Measurements from ENCODE around the gene SAG. TPM values are rescaled to one million over a fixed set of nuclear protein-coding genes. Genes with fewer than 3 reads are reported as not detected.
A peak's percentile ranks its signal among the peaks of the same experiment; 100 is the strongest.

The SAG gene
- total and polyA plus RNA-seq, 2 of the 13 experiments (the other 11 are each of a cell fraction or from before 2014, with no cell fraction given) = not detected

DNA sequence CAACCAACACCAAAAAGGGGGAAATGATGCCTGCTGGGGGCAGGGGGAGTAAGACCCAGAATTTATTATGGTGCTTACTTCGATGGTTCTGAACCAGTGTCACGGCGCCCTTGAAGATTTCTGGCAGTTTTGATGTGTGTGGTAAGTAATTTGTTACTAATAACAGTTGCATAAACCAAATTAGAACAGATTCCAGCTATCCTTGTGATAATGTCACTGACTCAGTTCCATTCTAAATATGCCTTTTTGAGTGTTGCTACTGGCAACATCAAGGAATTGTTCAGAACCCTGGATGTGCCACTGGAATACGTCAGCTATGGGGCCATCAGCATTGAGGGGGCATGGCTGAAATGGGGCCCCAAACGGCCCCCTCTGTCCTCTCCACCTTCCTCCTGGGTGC lies 11.6 kb downstream of the SAG start:
- 24% methylated on average over 5 of the region's 5 CpGs for WGBS (ENCODE audit: low lambda C conversion rate)
- in situ Hi-C loops (cut with HindIII; ENCODE audit: extremely low pct_ligation_motif_present, low pct_unique_long_range_greater_than_20kb) = loop anchor here (25.0 kb wide), 1 partner anchor 518 kb away; no protein-coding TSS in a partner anchor
- TF ChIP-seq DBP (CRISPR knock-in tag; IDR thresholded peaks at IDR 0.05; ENCODE audit: not compliant biosample characterization) (no peak), ELF1 (CRISPR knock-in tag; IDR thresholded peaks at IDR 0.05) (no peak), HOXD1 (CRISPR knock-in tag; IDR thresholded peaks at IDR 0.05) (no peak), LBX2 (CRISPR knock-in tag; IDR thresholded peaks at IDR 0.05; ENCODE audit: borderline replicate concordance) (no peak), ZNF562 (CRISPR knock-in tag; IDR thresholded peaks at IDR 0.05; ENCODE audit: borderline replicate concordance) (no peak), STAT5B (CRISPR knock-in tag; IDR thresholded peaks at IDR 0.05) (no peak), ZNF441 (CRISPR knock-in tag; IDR thresholded peaks at IDR 0.05; ENCODE audit: borderline replicate concordance) (no peak)
- BruUV-seq (replicated peaks) = no TSS peak
- H3K4me1 ChIP-seq (ENCODE audit: insufficient read depth, low read length) = peaks cover 13% of the 10 kb centered on the region
- H3K4me2 ChIP-seq (ENCODE audit: low read depth, low read length) = no peak overlapping the region
- ChIA-PET CTCF (ENCODE audit: low intra/inter-chr PET ratio, low total read pairs) (no interaction called here), POLR2A (no interaction called here)
- H3K4me3 ChIP-seq (replicated peaks in 1 of 3; ENCODE audit: insufficient read depth in 1 of 3, low read depth in 2 of 3, low read length in 3 of 3) = no peak overlapping the region
- no peak for DNase-seq (ENCODE audit: low spot score)
- peaks cover 4 to 36% of the 10 kb centered on the region in 2 experiments; a peak in 4 of 5 replicates for H3K27me3 ChIP-seq (ENCODE audit: control insufficient read depth in 1 of 2, insufficient read depth in 2 of 2, low read length in 2 of 2)
- H3K9ac ChIP-seq (ENCODE audit: insufficient read depth, low read depth, low read length) = no peak overlapping the region
- H4K20me1 ChIP-seq (ENCODE audit: insufficient read depth, low read length) = no peaks in the 10 kb centered on the region
- H3K27ac ChIP-seq (ENCODE audit: extremely low read length, insufficient read depth, low read length) = no peak overlapping the region
- no peaks in the 10 kb centered on the region for H3K79me2 ChIP-seq (ENCODE audit: insufficient read depth, low read length)
- no peaks in the 10 kb centered on the region for H3K9me3 ChIP-seq (ENCODE audit: low read length)
- intact Hi-C loops (cut with micrococcal nuclease; ENCODE audit: unreplicated experiment) = no loop called here
- H2AFZ ChIP-seq (ENCODE audit: low read length) = no peak overlapping the region
- H3K36me3 ChIP-seq (replicated peaks in 1 of 2; ENCODE audit: control insufficient read depth in 1 of 2, insufficient read depth in 2 of 2, low read length in 2 of 2) = no peaks in the 10 kb centered on the region
- no peak for ATAC-seq
- no peak for FAIRE-seq

GRCh38 chr2:233320470-233320869 lies 12.9 kb downstream of the SAG start:
- Histone ChIP-seq H3K9ac (ENCODE audit: insufficient read depth, low read depth, low read length) (no peak overlapping the region), H3K36me3 (replicated peaks in 1 of 2; ENCODE audit: control insufficient read depth in 1 of 2, insufficient read depth in 2 of 2, low read length in 2 of 2) (no peaks in the 10 kb centered on the region), H4K20me1 (ENCODE audit: insufficient read depth, low read length) (no peaks in the 10 kb centered on the region), H3K27ac (ENCODE audit: extremely low read length, insufficient read depth, low read length) (no peak overlapping the region), H3K9me3 (ENCODE audit: low read length) (no peaks in the 10 kb centered on the region), H3K4me2 (ENCODE audit: low read depth, low read length) (peak overlapping the region; percentile 59; the same call in 1 of the 2 replicates), H3K4me1 (ENCODE audit: insufficient read depth, low read length) (peaks cover 13% of the 10 kb centered on the region), H3K4me3 (replicated peaks in 1 of 3; ENCODE audit: insufficient read depth in 1 of 3, low read depth in 2 of 3, low read length in 3 of 3) (no peak overlapping the region), H3K79me2 (ENCODE audit: insufficient read depth, low read length) (no peaks in the 10 kb centered on the region), H2AFZ (ENCODE audit: low read length) (no peak overlapping the region), H3K27me3 (ENCODE audit: control insufficient read depth in 1 of 2, insufficient read depth in 2 of 2, low read length in 2 of 2) (peaks cover 4 to 33% of the 10 kb centered on the region in 2 experiments; a peak in 4 of 5 replicates)
- ChIA-PET CTCF (ENCODE audit: low intra/inter-chr PET ratio, low total read pairs) (no interaction called here), POLR2A (no interaction called here)
- intact Hi-C loops (cut with micrococcal nuclease; ENCODE audit: unreplicated experiment) (no loop called here), in situ Hi-C loops (cut with HindIII; ENCODE audit: extremely low pct_ligation_motif_present, low pct_unique_long_range_greater_than_20kb) (loop anchor here (25.0 kb wide), 1 partner anchor 517 kb away; no protein-coding TSS in a partner anchor)
- ATAC-seq (no peak), DNase-seq (ENCODE audit: low spot score) (no peak), FAIRE-seq (no peak)
- WGBS (ENCODE audit: low lambda C conversion rate) = 67% methylated on average over 17 of the region's 17 CpGs
- BruUV-seq (replicated peaks) = no TSS peak
- TF ChIP-seq HDAC6 (IDR thresholded peaks at IDR 0.05; ENCODE audit: low read depth, low read length) = no peak
- TF ChIP-seq, protein P1, sequence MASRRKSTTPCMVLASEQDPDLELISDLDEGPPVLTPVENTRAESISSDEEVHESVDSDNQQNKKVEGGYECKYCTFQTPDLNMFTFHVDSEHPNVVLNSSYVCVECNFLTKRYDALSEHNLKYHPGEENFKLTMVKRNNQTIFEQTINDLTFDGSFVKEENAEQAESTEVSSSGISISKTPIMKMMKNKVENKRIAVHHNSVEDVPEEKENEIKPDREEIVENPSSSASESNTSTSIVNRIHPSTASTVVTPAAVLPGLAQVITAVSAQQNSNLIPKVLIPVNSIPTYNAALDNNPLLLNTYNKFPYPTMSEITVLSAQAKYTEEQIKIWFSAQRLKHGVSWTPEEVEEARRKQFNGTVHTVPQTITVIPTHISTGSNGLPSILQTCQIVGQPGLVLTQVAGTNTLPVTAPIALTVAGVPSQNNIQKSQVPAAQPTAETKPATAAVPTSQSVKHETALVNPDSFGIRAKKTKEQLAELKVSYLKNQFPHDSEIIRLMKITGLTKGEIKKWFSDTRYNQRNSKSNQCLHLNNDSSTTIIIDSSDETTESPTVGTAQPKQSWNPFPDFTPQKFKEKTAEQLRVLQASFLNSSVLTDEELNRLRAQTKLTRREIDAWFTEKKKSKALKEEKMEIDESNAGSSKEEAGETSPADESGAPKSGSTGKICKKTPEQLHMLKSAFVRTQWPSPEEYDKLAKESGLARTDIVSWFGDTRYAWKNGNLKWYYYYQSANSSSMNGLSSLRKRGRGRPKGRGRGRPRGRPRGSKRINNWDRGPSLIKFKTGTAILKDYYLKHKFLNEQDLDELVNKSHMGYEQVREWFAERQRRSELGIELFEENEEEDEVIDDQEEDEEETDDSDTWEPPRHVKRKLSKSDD (CRISPR knock-in tag; IDR thresholded peaks at IDR 0.05; ENCODE audit: low read depth) = no peak
- TF ChIP-seq ZBTB33 (CRISPR knock-in tag; IDR thresholded peaks at IDR 0.05) = no peak
- TF ChIP-seq MEIS1 (CRISPR knock-in tag; IDR thresholded peaks at IDR 0.05; ENCODE audit: borderline replicate concordance) = no peak
- TF ChIP-seq MAFK (conservative IDR thresholded peaks at IDR 0.05 in 1 of 2, IDR thresholded peaks at IDR 0.05 in 1 of 2; ENCODE audit: low read length in 2 of 2) = no peak
